Neutrophil (primary cell): Measurements from ENCODE around the gene CAMK1D.

ENCODE experiments used
- H3K27ac ChIP-seq: fragments of 200-600 bp; sonication (generic); 2 replicates; pipeline ENCODE4 v1.5.1; 2016; ENCODE audit warnings: mild to moderate bottlenecking, moderate library complexity
- H3K27me3 ChIP-seq: fragments of 200-600 bp; sonication (generic); 2 replicates; pipeline ENCODE4 v1.6.0; 2016; ENCODE audit warnings: mild to moderate bottlenecking
- H3K36me3 ChIP-seq: fragments of 200-600 bp; sonication (generic); 2 replicates; pipeline ENCODE4 v1.5.1; 2017
- H3K4me1 ChIP-seq, 2 experiments: fragments of 200-600 bp in 1 of 2; sonication (generic) in 1 of 2; 1 replicate in 1 of 2; 2 replicates in 1 of 2; pipeline versions ENCODE4 v1.5.1 to v1.6.1; 2013 to 2016; ENCODE audit warnings: low read depth in 1 of 2, low read length in 1 of 2, mild to moderate bottlenecking in 1 of 2, moderate library complexity in 1 of 2; ENCODE audit not compliant: control insufficient read depth in 1 of 2, insufficient read depth in 1 of 2
- H3K4me3 ChIP-seq, 2 experiments: fragments of 200-600 bp in 1 of 2; sonication (generic) in 1 of 2; 1 replicate in 1 of 2; 2 replicates in 1 of 2; pipeline ENCODE4 v1.5.1; 2013 to 2016; ENCODE audit warnings: low read depth in 1 of 2, low read length in 1 of 2, mild to moderate bottlenecking in 1 of 2, moderate library complexity in 1 of 2
- H3K9me3 ChIP-seq: fragments of 200-600 bp; sonication (generic); 2 replicates; pipeline ENCODE4 v1.5.1; 2016
- TF ChIP-seq, protein P1 (sequence below): fragments of 200-600 bp; sonication (generic); IDR thresholded peaks from 2 replicates; pipeline ENCODE4 v1.5.1; 2016; ENCODE audit warnings: antibody characterized with exemption

The CAMK1D gene

DNA sequence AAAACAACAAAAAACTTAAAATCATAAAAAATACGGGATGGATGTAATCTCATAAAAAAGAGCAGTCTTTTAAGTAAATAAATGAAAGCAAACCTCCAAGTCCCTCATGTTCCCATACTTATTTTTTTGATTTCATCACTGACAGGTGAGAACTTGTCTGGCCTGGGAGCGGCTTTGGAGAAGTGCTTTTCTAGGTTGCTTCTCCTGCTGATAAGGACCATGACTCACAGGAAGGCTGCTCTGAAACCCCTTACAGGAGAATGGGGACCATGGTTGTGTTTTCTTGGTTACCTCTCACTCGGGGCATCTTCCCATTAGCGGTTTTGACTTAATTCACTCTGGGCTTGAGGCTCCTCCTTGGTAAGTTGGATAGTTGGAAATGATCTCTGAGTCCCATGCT lies 237.4 kb downstream of the CAMK1D start:
- TF ChIP-seq, protein P1, sequence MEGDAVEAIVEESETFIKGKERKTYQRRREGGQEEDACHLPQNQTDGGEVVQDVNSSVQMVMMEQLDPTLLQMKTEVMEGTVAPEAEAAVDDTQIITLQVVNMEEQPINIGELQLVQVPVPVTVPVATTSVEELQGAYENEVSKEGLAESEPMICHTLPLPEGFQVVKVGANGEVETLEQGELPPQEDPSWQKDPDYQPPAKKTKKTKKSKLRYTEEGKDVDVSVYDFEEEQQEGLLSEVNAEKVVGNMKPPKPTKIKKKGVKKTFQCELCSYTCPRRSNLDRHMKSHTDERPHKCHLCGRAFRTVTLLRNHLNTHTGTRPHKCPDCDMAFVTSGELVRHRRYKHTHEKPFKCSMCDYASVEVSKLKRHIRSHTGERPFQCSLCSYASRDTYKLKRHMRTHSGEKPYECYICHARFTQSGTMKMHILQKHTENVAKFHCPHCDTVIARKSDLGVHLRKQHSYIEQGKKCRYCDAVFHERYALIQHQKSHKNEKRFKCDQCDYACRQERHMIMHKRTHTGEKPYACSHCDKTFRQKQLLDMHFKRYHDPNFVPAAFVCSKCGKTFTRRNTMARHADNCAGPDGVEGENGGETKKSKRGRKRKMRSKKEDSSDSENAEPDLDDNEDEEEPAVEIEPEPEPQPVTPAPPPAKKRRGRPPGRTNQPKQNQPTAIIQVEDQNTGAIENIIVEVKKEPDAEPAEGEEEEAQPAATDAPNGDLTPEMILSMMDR, result no peak
- H3K4me1 ChIP-seq, result peaks cover 9 to 15% of the 10 kb centered on the region in 2 experiments

DNA sequence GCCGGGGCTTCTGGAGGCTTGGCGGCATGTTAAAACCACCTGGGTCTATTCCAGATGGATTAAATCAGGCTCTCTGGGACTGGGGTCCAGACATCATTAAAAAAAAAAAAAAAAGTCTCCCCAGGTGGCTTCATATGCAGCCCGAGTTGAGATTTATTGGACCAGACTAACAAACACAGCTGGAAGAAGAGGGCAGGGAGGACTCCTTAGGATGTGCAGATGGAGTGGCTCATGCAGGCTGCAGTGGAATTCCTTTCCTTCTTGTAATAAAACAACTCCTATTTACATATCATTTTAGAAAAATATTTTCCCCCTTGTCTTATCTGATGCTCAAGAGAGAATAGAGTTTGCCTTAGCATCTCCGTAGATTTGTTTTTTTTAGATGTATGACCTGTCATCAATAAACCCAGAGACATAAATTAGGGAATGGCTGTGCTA lies 238.1 kb downstream of the CAMK1D start:
- H3K36me3 ChIP-seq, result no peaks in the 10 kb centered on the region
- TF ChIP-seq, protein P1, result no peak
- H3K9me3 ChIP-seq, result no peaks in the 10 kb centered on the region
- peaks cover 21% of the 10 kb centered on the region for H3K27me3 ChIP-seq
- H3K27ac ChIP-seq, result no peak overlapping the region
- peaks cover 9 to 15% of the 10 kb centered on the region in 2 experiments for H3K4me1 ChIP-seq
- no peak overlapping the region for H3K4me3 ChIP-seq

More for the DNA sequence above, 237.4 kb downstream of the CAMK1D start:
- H3K36me3 ChIP-seq, result no peaks in the 10 kb centered on the region
- no peak overlapping the region for H3K27ac ChIP-seq
- H3K27me3 ChIP-seq, result peaks cover 21% of the 10 kb centered on the region
- H3K9me3 ChIP-seq, result no peaks in the 10 kb centered on the region
- no peak overlapping the region for H3K4me3 ChIP-seq

DNA sequence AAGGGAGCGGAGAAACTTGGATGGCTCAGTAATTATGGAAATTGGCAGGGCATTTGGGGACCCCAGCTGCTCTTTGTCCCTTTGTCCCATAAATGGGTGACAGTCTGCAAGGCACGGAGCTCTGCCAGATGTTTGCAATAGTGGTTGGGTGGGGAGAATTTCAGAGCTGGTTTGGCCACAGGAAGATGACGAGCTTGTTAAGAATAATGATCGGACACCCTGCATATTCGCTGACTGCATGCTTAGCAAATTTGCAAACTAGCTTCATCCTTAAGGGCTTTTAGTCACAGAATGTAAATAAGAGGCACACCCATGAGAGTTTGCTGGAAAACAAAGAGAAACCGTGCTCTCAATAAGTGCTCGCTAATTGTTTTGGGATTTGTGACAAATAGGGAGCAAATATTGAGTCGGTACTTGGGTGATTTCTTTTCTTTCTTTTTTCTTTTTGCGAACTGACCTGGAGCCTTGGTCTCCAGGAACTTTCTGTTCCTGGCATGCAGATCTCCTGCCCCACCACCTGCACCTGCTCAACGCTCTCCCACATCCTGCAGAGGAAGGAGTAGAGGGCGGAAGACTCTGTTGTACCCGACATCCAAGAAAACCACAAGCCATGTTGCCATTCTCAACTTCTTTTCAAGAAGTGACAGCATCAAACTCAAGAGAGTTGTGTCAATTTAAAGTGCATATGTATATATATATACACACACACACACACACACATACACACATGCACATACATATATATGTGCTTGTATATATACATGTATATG lies 238.9 kb downstream of the CAMK1D start:
- Histone ChIP-seq H3K36me3 (no peaks in the 10 kb centered on the region), H3K4me1 (peaks cover 9 to 15% of the 10 kb centered on the region in 2 experiments), H3K9me3 (no peaks in the 10 kb centered on the region), H3K4me3 (no peak overlapping the region), H3K27me3 (peaks cover 21% of the 10 kb centered on the region), H3K27ac (no peak overlapping the region)
- TF ChIP-seq, protein P1, result no peak

DNA sequence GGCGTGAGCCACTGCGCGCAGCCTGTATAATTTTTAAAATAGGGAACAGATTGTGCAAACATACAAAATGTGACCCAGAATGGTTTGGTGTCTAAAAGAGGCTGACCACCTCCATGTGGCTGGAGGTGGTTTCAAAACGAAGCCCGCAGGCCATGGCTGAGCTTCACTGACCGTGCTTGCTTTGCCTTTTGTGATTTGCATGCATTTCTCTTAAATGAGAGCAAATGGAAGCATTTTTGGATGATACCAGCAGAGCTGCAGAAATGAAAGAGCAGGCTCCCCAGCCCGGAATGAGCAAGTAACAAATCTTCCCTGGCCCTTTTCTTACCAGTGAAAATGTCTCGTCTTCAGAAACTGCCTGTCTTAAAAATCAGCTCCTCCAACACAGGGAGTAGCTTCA lies 239.9 kb downstream of the CAMK1D start:
- TF ChIP-seq, protein P1, result no peak
- no peaks in the 10 kb centered on the region for H3K36me3 ChIP-seq
- H3K4me1 ChIP-seq, result peaks cover 9 to 15% of the 10 kb centered on the region in 2 experiments
- H3K27ac ChIP-seq, result no peak overlapping the region
- H3K4me3 ChIP-seq, result no peak overlapping the region
- no peaks in the 10 kb centered on the region for H3K9me3 ChIP-seq
- H3K27me3 ChIP-seq, result peaks cover 21% of the 10 kb centered on the region

DNA sequence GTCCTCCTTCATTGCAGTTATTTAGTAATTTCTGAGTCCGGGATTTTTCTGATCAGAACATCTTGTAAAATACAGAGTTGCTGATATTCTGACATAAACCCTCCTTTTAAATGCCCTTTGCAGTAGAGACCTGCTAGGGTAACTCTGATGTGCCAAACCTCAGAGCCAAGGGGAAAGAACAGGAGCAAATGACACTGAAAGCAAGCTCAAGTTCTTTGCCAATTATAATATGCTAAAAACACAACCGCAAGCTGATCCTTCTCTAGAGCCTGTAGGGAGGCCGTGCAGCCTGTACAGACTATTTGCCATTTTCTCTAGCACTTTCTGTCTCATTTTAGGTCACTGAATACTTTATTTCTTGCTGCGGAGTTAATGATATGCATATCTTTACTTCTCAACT lies 240.4 kb downstream of the CAMK1D start:
- Histone ChIP-seq H3K4me1 (peaks cover 10 to 17% of the 10 kb centered on the region in 2 experiments), H3K27ac (no peak overlapping the region), H3K36me3 (no peaks in the 10 kb centered on the region), H3K27me3 (peaks cover 21% of the 10 kb centered on the region), H3K9me3 (no peaks in the 10 kb centered on the region), H3K4me3 (no peak overlapping the region)
- TF ChIP-seq, protein P1, result no peak
